ENCODE results near the gene FGF23.
"Not testable (repeated sequence)": the region's sequence is repeated elsewhere in the genome, so short reads cannot be mapped to it uniquely, and the experiment has no call there.

The FGF23 gene

DNA sequence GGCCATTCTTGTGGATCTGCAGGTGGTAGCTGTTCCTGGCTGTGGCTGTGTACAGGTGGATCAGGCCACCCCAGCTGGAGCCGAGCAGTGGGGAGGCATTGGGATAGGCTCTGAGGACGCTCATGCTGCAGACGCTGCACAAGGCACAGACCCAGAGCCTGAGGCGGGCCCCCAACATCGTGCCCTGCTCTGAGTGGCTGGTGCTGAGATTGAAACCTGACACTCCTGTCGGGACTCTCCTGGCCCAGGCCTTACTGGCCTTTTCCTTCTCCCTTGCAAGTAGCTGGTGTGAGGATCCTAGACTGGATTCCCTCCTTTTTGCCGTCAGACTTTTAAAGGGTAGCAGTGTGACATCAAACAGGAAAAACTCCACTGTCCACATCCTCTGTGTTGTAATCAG, at the start of gene FGF23:
Gene FGF23, minus strand, starts transcription at position 308 of the 400 bp plus-strand sequence. Its CDS starts 130 bp downstream, at position 178.
- DNase-seq: no peak

DNA sequence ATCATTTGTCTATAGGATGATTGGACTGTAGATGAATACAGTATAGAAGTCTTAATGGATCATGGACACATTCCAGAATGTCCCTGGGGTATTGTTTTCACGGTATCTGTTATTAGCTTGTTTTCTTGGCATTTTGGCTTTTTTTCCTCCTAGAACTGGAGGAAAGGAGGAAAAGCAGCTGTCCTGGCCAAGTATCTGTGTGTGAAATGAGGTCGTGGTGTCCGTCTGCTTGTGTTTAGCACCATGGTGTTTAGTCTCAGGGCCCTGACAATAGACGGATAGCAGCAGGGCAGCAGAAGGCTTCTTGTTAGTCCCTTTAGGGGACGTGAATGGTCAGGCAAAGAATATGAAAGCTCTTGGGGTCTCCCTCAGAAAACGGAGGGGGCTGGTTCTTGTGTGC, 44.9 kb upstream of the FGF23 start:
- no peak for DNase-seq

DNA sequence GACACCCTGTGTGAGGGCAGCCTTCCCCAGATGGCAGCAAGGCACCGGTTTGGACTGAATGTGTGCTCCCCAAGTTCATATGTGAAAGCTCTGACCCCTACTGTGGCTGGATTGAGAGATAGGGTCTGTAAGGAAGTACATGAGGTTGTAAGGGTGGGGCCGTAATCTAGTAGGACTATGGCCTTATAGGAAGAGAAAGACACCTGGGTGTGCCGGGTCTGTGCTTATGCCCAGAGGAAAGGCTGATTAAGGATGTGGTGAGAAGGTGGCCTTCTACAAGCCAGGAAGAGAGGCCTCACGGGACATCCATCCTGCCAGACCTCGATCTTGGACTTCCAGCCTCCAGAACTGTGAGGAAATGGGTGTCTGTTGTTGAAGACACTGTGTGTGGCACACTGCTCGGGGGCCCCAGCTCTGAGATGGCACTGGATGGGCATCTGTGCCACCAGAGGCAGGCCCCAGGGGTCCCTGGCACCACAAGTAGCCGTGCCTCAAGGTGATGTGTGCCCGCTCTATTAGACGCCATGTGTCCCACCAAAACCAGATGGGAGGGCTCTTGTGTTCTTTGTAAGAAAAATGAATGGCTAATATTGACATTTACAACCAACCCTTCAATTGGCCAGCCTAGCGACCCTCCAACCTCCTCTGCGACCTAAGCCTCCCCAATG, 44.1 kb upstream of the FGF23 start:
- no peak for DNase-seq

DNA sequence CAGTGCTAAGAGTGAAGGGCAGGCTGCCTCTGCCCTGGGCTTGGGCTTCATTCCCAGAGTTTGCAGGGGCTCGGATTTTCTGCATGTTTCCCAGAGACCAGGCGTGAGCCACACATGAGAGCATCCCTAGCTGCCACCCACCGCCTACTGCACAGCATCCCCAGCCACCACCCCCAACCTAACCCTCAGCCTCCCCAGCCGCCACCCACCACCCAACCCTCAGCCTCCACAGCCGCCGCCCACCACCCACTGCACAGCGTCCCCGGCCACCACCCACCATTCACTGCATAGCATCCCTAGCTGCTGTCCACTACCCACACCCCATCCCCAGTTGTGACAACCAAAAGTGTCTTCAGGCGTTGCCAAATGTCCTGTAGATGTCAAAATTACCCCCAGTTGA, 43.5 kb upstream of the FGF23 start:
- no peak for DNase-seq

DNA sequence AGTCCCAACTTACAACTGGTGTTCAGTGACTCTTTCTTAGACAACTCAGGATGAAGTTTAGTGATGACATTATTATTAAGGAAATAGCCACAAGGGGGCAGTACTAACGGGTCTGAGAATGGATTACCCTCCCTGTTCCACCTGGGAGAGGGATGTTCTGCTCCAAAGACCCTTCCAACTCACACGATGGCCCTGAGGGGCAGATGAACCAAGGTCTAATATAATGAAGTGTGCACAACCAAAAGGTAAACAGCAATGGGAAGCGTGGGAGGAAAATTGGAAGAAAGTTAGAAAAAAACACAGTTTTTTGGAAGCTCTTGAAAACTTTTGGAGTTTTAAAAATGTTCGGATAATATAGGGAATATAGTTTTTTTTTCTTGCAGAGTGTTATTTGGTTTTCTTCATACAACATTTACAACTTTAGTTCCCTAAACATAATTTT, 42.1 kb upstream of the FGF23 start:
- DNase-seq: no peak

DNA sequence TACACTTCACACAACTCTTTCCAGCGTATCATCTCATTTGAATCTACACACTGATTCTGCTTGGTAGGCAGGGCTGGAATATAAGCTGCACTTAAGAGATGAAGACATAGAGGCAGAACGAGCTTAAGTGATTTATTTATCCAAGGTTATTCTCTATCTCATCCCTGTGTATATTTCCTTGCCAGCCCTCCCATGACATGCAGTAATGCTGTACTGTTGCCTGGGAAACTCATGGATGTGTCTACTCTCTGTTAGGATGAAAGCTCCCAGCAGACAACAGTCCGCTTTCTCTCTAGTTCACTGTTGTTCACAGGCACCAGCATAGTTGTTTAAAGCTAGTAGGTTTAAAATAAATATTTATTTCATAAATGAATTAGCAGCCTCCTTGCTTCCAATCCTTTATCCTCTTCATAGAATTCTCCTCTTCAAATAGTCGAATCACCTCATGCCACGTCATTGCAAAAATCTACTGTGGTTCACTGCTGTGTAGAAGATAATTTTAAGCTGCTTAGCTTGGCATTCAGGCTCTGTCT, 40.7 kb upstream of the FGF23 start:
- no peak for DNase-seq

DNA sequence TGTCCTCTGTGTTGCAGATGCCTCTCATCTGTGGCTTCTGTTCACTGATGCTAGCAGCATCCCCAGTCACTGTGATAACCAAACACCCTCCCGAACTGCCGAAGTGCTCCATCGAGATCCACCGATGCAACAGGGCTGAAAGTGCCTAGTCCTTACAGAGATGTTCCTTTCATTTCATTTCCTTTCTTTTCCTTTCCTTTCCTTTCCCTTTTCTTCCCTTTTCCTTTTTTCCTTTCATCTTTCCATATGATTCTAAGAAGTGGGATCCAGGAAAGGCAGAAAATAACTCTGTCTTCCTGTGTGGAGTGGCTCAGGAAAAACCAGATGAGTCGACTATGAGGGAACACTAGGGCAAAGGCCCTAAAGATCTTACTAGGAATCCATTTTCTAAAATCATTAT, 39.4 kb upstream of the FGF23 start:
- DNase-seq: no peak

DNA sequence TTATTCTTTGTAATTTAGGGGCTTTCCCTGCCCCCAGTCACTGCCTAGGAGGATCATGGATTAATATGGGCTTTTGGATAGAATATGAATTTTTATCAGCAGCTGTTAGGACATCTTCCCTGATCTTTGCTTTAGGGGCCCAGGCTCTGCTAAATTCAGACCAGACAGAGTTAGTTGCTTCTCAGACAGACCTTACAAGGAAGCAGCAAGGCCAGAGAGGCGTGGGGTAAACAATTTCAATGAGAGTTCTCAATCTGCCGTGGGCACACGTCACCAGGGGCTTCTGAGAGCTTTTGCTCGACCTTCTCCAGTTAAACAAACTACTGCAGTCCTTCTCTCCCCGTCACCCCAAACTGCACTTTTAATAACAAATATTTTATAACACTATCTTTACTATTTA, 38.4 kb upstream of the FGF23 start:
- no peak for DNase-seq

DNA sequence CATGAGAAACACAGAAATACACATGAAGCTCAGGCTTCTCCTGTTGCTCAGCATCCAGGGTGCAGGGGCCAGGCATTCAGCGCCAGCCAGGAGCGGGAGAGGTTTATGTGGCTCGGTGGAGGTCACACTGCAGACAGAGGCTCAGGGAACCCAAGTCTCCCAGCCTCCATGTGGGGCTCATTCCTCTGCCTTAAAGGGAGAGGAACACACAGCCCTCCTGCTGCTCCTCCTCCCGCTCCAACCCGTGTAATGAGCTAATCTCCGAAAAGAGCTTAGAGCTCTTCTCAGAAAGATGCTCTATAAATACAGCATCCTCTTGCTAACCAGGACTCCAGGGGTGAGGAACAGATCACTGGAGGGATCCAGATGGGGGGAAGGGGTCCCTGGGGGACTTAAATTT, 37.9 kb upstream of the FGF23 start:
- no peak for DNase-seq

DNA sequence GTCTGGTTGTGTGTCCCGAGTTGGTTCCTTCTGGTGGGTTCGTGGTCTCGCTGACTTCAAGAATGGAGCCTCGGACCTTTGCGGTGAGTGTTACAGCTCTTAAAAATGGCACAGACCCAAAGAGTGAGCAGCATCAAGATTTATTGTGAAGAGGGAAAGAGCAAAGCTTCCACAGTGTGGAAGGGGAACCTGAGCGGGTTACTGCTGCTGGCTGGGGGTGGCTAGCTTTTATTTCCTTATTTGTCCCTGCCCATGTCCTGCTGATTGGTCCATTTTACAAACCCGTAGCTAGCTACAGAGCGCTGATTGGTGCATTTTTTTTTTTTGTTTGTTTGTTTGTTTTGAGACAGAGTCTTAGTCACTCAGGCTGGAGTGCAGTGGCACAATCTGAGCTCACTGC, 36.8 kb upstream of the FGF23 start:
- DNase-seq: no peak

DNA sequence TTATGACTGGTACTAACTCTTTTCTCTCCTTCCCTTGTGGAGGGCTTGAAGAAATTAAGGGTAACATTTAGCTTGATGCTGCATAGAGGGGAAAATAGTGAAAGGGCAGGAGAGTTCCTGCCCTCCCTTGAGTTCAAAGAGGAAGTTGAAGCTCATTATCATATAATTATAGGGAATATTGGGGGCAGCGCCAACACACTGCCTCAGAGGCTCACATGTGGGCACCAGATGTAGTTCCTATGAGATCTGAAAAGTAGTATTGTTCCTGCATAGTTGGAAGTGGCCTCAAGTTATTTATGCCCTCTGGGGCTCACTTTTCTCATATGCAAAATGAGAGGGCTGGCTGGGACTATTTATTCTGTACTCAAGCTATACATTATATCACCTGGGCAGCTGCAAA, 33.0 kb upstream of the FGF23 start:
- DNase-seq: no peak

DNA sequence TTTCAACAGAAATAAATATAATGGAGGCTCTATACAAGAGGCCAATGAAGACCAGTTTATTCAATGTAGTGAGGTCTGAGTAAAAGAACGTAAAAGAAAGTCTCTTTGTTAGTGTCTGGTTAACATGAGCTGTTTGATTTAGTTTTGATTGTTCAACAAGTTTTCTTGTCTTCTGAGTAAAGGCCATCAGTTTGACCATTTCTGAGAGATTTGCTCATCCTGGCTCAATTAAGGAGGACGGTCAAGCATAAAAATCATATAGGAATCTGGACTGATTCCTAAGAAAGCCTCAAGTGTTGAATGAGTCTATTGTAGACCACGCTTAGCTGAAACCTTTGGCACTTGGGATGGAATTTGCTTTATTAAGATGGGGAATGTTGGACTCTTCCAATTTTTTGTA, 32.5 kb upstream of the FGF23 start:
- no peak for DNase-seq

DNA sequence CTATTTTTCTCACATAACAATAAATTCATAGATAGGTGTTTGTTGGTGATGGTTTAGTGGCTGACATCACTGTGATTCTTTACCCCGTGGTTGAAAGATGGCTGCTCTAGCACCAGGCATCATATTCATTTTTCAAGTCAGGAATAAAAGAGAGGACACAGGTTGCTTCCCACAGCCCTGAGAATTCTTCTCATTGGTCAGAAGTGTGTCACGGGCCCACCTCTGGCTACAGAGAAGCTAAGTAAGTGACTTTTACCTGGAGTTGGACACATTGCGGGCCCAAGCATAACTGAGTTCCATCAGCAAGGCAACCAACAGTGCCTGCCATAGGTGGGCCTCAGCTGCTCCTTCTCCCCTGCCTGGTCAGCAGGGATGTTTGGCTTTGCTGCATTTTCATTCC, 27.6 kb upstream of the FGF23 start:
- no peak for DNase-seq

DNA sequence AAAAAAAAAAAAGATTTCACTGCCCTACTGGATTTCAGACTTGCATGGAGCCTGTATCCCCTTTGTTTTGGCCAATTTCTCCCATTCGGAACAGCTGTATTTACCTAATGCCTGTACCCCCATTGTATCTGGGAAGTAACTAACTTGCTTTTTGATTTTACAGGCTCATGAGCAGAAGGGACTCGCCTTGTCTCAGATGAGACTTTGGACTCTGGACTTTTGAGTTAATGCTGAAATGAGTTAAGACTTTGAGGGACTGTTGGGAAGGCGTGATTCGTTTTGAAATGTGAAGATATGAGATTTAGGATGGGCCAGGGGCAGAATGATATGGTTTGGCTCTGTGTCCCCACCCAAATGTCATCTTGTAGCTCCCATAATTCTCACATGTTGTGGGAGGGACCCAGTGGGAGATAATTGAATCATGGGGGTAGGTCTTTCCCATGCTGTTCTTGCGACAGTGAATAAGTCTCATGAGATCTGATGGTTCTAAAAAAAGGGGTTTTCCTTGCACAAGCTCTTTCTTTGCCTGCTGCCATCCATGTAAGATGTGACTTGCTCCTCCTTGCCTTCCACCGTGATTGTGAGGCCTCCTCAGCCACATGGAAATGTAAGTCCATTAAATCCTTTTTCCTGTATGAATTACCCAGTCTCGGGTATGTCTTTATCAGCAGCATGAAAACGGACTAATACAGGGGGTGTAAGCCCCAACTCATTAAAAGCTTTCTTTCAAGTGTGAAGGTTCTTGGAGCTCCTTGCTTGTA, 25.5 kb upstream of the FGF23 start:
- DNase-seq: not testable (repeated sequence)

DNA sequence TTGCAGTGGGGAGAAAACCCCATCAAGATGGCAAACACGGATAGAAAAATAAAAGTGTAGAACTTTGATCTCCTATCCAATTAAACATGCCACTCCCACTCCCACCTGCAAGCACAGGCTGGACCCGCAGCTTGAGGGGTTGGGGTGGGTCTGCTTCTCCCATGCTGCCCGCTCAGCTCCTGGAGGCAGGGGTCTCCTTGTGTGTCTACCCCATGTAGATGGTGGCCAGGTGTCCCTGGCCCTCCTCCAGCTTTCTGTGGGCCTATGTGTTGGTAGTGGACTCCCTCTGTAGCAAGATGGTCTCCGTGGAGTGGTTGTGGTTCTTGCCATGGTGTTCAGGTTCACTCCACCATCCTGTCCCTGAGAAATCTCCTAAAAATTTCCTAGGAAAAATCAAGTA, 23.5 kb upstream of the FGF23 start:
- DNase-seq: no peak

DNA sequence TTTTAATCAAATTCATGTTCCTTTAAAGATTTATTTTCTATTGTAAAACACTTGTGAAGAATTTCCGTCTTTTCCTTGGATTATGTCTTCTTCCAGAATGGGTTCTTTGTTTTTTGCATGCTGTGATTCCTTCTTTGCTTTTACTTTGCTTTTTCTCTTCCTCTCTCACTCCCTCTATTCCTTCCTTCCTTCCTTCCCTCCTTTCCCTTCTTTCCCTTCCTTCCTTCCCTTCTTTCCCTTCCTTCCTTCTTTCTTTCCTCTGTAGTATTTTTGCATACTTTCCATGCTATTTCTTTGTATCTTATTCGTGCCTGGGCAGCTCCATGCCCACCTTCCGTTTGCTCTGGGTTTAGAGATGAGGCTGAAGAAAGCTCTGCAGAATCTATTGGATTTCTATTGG, 21.6 kb upstream of the FGF23 start:
- DNase-seq: no peak

DNA sequence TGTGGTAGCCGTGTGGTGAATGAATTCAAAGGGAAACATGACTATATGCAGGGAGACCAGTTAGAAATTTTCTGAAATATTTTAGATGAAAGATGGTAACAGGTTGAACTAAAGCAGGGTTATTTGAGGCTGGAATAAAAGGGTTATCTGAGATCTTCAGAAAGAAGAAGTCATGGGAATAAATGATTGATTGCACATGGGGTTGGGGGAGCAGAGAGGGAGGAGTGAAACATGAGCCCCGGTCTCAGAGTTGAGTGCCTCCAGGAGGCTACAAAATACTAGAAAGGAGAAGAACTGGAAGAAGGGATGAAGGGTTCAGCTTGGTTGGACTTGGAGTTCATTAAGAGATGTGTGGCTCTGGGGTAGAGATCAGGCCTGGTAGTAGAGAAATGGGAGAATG, 16.3 kb upstream of the FGF23 start:
- no peak for DNase-seq

DNA sequence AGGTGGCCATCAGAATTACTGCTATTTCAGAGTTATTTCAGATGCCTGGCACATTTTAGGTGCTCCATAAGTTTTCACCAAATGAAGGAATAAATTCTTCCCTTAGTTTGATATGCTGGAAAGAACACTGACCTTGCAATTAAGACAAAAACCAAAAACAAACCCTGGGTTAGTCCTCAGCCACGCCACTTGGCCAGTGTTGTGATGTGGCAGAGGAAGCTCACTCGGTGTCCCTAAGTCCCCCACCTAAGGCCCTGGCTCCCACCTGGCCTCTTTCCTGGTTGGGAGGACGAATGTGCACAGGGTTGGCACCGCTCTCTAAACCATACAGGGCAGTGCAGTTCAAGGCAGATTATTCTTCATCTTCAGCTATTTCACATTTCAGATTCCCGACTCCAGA, 13.7 kb upstream of the FGF23 start:
- no peak for DNase-seq

DNA sequence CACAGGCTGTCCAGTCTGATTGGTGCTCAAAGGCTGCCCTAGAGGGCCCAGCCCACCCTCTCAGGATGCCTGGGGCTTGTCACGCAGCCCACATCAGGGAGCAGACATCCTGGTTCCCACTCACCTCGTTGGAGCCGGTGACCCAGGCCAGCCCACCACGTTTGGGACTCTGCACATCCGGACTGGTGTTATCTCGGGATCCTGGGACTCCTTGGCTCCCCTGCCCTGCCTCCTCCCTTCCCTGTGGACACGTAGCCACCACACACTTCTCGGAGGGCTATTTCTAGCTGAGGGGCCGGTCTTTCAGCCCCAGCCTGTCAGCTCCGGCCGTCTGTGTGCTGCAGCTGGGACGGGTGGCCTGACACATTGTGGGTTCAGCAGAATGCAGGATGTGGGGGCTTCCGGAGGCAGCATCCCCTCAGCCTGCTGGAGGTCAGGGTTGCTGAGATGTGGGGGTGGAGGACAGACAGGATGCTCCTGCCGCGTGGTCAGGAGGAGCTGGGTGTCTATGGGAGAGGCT, 12.8 kb upstream of the FGF23 start:
- DNase-seq: no peak

DNA sequence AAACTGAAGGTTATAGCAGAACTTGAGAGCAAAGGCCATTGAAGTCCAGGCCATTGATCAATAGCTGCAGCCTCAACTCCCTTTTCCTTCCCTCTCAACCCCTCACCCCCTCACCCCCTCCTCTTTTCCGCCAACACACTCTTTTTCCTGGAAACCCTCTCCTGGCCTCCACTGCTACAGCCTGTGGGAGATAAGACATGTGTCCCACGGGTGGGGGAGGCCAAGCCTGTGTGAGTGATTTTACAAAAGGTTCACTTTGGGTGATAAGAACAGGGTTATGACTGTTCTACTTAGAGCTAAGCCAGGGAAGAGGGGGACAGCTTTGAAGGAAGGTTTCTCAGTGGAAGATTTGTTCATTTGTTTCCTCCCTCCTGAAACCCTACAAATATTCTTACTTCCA, 9.2 kb upstream of the FGF23 start:
- no peak for DNase-seq

DNA sequence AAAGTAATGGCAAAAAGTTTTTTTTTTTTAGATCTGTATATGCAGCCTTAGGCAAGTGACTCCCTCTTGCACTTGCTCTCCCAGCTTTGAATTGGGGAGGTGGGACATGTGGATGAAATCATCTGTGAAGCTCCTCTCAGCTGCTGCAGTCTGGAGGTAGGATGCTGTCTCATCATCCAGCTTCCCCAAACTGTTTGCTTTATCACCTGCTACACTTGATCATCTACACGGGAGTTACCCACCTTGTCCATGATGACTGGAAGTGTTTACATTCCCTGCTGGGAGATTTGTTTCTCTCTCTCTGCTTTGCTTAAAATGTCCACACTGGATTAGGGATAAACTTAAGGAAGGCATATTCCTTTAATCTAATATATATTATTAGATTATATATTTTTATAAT, 8.5 kb upstream of the FGF23 start:
- DNase-seq: no peak

DNA sequence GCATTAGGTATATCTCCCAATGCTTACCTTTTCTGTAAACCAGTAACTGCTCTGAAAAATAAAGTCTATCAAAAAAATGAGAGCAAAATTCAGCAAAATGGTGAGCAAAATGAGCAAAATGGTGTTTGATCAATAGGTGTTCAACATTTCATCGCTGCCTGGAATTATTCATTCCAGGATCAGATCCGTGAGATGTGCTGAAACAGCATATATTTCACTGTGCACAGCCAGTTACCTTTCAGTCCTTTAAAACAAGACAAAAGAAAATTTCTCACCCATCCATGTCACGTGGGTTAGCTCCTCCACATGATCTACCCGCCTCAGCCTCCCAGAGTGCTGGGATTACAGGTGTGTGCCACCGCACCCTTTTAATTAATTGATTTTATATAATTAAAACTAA, 8.1 kb upstream of the FGF23 start:
- no peak for DNase-seq

DNA sequence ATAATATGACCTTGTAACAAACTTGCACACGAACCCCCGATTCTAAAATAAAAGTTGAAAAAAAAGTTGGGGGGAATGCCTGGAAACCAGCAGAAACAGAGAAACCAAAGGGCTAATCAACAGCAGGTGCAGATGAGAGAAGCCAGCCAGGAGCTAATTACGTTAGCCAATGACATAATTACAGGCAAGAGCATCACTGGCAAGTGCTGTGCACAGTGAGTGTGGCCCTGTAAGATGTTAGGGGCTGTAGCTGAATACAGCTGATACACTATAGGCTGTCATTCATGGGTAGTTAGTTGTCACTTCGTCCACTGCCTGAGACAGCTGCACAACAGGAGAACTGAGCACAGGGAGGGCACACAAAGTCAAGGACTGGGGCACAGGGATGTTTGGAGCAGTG, 7.3 kb upstream of the FGF23 start:
- no peak for DNase-seq

DNA sequence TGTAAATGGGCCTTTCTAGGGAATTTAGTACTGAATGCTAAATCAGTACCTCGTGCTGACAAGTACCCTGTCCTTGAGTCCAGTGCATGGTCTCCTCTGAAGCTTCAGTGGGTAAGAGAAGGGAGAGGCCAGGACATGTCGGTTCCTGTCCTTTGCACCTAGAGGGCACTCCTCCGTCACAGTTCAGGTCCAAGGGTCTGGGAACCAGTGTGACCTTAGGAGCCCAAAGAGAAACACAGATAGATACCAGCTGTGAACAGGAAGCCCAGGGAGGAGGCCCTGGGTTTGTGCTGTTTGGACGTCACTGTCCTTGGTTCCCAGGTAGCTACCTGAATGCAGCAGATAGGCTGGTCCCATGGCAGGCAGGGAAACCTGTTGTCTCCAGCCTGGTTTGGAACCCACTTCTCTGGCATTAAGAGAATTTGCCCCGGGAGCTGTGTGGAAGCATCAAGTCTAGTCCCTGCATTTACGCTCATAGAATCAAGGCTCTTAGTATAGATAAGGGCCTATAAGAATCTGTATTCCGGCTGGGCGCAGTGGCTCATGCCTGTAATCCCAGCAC, 3.9 kb upstream of the FGF23 start:
- DNase-seq: no peak

Data from SIG-M5 (cell line).